Measurements from ENCODE around the gene ADCY1.

DNA sequence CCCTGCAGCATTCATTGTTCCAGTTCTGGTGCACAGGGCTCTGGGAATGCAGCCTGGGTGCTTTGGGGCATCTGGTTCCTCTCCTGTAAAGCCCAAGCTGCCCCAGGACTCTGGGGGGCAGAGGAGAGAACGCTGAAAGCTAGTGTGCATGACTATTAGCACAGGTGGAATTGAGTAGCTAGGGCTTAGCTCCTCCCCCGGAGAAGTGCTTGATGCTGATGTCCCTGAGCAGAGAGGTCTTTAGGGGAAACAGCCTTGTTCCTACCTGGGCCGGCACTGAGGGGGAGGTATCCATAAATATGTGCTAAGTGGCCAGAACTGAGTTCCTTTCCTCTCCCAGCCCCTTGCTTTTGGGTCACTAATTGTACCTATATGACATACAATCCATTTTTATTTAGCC is 3.9 kb downstream of the ADCY1 start:
- TF ChIP-seq, protein P1, sequence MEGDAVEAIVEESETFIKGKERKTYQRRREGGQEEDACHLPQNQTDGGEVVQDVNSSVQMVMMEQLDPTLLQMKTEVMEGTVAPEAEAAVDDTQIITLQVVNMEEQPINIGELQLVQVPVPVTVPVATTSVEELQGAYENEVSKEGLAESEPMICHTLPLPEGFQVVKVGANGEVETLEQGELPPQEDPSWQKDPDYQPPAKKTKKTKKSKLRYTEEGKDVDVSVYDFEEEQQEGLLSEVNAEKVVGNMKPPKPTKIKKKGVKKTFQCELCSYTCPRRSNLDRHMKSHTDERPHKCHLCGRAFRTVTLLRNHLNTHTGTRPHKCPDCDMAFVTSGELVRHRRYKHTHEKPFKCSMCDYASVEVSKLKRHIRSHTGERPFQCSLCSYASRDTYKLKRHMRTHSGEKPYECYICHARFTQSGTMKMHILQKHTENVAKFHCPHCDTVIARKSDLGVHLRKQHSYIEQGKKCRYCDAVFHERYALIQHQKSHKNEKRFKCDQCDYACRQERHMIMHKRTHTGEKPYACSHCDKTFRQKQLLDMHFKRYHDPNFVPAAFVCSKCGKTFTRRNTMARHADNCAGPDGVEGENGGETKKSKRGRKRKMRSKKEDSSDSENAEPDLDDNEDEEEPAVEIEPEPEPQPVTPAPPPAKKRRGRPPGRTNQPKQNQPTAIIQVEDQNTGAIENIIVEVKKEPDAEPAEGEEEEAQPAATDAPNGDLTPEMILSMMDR (IDR thresholded peaks at IDR 0.05; ENCODE audit: extremely low read depth in 1 of 2, insufficient read depth in 1 of 2, low read depth in 1 of 2, low read length in 2 of 2): no peak
- no peak for TF ChIP-seq EZH2 (IDR thresholded peaks at IDR 0.05; ENCODE audit: borderline replicate concordance, low read depth, low read length, severe bottlenecking)
- TF ChIP-seq POLR2A (IDR thresholded peaks at IDR 0.05; ENCODE audit: low read depth, low read length): no peak

All from endothelial cell of umbilical vein (primary cell).